SK-N-SH treated with all-trans-retinoic acid at 6 μM for 48 hours (cell line): ENCODE results near the gene TFPI2.

Experiments used
- ARNTL ChIP-seq: fragments of 450-650 bp; formaldehyde crosslinking; IDR thresholded peaks from 2 replicates; pipeline ENCODE4 v1.5.0; 2020; ENCODE audit warnings: low read depth, mild to moderate bottlenecking, moderate library complexity, borderline replicate concordance
- CREB5 ChIP-seq: fragments of 250-450 bp; sonication (Bioruptor Pico); IDR thresholded peaks from 2 replicates; pipeline ENCODE4 v1.5.1; 2020; ENCODE audit warnings: low read depth, mild to moderate bottlenecking, moderate library complexity
- ISL1 ChIP-seq: fragments of 250-450 bp; sonication (Bioruptor Pico); IDR thresholded peaks from 2 replicates; pipeline ENCODE4 v2.1.2; 2022; ENCODE audit warnings: mild to moderate bottlenecking, moderate library complexity
- RARB ChIP-seq: fragments of 250-450 bp; sonication (Bioruptor Pico); IDR thresholded peaks from 2 replicates; pipeline ENCODE4 v1.8.0; 2021; ENCODE audit warnings: mild to moderate bottlenecking, moderate library complexity
- TSHZ2 ChIP-seq: fragments of 250-450 bp; sonication (Bioruptor Pico); IDR thresholded peaks from 2 replicates; pipeline ENCODE4 v1.5.0; 2020; ENCODE audit warnings: mild to moderate bottlenecking, moderate library complexity
- ZFP30 ChIP-seq: fragments of 450-650 bp; formaldehyde crosslinking; IDR thresholded peaks from 2 replicates; pipeline ENCODE4 v1.5.0; 2022; ENCODE audit warnings: mild to moderate bottlenecking, moderate library complexity

- no peak for TF ChIP-seq RARB
- no peak for TF ChIP-seq ARNTL
- TF ChIP-seq ZFP30 (CRISPR knock-in tag), result no peak
- no peak for TF ChIP-seq ISL1 (CRISPR knock-in tag)
- no peak for TF ChIP-seq CREB5 (CRISPR knock-in tag)
- no peak for TF ChIP-seq TSHZ2 (CRISPR knock-in tag)
Observed at GRCh38 chr7:93843260-93843659, 47.3 kb downstream of the TFPI2 start.
